ENCODE results near the gene DMD. TPM values are rescaled to one million over a fixed set of nuclear protein-coding genes. Genes with fewer than 3 reads are reported as not detected.
"Not testable (repeated sequence)": the region's sequence is repeated elsewhere in the genome, so short reads cannot be mapped to it uniquely, and the experiment has no call there.

DMD gene
- total RNA-seq, 1 experiment from 2014 or later = 3.1 TPM

DNA sequence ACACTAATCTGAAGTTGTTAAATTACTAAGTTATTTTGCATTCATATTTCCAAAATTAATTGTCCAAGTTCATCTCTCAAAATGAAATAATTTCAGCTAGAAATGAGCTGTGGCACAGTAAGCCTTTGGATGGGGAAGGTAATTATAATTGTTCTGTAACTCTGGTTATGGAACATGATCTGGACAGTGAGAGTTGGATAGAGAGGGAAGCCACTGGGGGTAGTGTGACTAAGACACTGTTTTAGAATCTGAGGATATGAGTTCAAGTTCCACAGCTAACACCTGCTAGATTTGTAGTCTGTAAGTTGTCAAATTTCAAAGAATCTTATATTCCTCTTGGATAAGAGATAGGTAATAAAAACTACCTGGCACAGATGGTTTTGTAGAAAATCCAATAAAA lies 49.5 kb downstream of the DMD start:
- in situ Hi-C loops (cut with HindIII; ENCODE audit: low sequenced_read_pairs) = no loop called here
- DNase-seq (ENCODE audit: low spot score) = no peak

DNA sequence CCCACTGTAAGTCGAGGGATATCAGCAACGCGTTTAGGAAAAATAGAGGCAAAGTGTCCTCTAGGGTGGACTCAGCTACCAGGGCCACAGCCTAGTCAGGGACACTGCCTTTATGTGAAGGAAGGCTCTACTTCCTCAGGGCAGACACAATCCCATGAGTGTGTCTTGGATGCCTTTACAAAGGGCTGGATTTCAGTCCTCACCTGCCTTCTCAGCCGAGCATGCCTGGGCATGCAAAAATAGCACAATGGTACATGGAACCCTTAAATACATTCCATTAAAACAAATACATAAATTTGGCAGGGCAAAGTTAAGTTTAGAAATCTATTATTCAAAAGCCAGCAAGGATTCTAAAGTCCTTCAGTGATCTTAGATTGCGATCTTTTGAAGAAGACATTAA lies 51.1 kb downstream of the DMD start:
- in situ Hi-C loops (cut with HindIII; ENCODE audit: low sequenced_read_pairs) = no loop called here
- DNase-seq (ENCODE audit: low spot score) = no peak

GRCh38 chrX:33156152-33156726 lies 55.1 kb downstream of the DMD start:
- no peak for DNase-seq (ENCODE audit: low spot score)
- in situ Hi-C loops (cut with HindIII; ENCODE audit: low sequenced_read_pairs) = no loop called here

DNA sequence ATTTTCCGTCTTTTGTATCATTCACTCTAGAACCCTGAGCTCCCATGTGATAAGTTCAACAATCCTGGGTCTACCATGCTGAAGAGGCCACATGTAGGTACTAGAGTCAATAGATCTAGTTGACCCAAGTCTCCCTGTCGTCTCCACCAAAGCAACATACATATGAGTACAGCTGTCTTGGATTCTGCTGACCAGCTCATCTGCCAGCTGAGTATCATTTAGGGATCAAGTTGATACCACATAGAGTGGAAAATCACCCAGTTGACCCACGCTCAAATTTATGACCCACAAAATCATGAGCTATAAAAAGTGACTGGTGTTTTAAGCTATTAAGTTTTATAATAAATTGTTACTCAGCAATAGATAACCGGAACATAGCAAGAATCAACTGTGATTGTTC lies 61.8 kb downstream of the DMD start:
- in situ Hi-C loops (cut with HindIII; ENCODE audit: low sequenced_read_pairs) = no loop called here

DNA sequence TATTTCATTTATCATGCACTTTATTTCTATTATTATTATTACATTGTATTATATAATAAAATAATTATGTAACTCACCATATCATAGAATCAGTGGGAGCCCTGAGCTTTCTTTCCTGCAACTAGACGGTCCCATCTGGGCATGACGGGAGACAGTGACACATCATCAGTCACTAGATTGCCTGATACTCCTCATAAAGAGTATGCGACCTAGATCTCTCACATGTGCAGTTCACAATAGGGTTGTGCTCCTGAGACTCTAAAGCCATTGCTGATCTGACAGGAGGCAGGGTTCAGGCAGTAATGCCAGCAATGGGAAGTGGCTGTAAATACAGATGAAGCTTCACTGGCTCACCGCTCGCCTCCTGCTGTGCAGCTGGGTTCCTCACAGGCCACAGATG lies 62.3 kb downstream of the DMD start:
- in situ Hi-C loops (cut with HindIII; ENCODE audit: low sequenced_read_pairs) = no loop called here

More for the DNA sequence above, 61.8 kb downstream of the DMD start:
- no peak for DNase-seq (ENCODE audit: low spot score)

GRCh38 chrX:33142331-33142730 lies 69.0 kb downstream of the DMD start:
- in situ Hi-C loops (cut with HindIII; ENCODE audit: low sequenced_read_pairs) = no loop called here

More for the DNA sequence above, 62.3 kb downstream of the DMD start:
- no peak for DNase-seq (ENCODE audit: low spot score)

DNA sequence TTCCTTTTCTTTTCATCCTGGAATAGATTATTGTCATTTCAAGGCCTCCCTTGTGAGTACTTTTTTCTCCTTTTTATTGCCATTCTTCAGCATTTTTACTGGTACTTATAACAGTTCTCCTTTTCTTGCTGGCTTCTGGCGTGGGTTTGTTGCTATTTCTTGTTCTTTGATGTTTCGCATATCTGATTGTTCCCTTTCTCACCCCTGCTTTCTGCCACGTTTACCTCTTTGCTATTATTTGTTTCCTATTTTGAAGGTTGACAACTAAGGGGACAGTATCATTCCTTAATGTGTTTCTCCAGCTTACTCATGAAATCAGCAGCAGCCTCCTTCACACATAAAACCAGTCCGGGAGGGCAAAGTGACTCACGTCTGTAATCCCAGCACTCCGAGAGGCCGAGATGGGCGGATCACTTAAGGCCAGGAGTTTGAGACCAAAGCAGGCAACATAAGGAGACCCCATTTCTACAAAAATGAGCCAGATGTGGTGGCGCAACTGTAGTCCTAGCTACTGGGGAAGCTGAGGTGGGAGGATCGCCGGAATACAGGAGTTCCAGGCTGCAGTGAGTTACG lies 72.6 kb downstream of the DMD start:
- in situ Hi-C loops (cut with HindIII; ENCODE audit: low sequenced_read_pairs) = no loop called here
- DNase-seq (ENCODE audit: low spot score) = no peak

More at GRCh38 chrX:33142331-33142730, 69.0 kb downstream of the DMD start:
- no peak for DNase-seq (ENCODE audit: low spot score)

DNA sequence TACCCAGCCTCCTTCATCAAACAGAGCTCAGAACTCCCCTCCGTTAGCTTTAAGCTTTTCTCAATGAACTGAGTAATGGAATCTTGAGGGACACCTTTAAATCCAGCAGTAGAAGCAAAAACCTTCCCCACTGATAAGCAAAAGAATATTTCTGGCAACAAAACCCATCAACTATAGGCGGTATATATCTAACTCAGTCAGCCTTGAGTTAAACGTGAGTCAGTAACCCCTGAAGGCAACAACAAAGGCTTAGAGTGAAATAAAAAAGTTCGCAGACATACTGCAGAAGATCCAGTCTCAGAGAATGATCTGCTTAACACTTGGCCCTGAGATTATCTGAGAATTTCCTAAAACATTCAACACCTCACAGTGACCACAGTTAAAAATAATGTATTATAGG lies 77.2 kb downstream of the DMD start:
- in situ Hi-C loops (cut with HindIII; ENCODE audit: low sequenced_read_pairs) = no loop called here

DNA sequence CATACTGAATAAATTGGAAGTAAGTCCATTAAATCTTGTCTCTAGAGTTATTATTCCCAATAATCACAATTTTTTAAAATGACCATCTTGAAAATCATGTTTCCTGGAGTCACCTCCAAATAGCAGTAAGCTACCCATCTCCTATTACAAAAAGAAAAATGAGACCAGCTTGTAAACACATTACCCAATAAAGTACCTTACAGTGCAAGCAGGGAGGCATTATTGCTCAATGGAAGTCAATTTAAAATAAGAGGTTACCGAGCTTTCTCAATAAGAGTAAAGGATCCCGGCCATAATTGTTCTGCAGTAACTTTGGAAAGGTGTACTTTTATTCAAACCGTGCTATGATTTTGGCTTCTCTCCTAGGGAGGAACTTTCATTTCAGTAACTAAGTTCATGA lies 78.0 kb downstream of the DMD start:
- no peak for DNase-seq (ENCODE audit: low spot score)
- in situ Hi-C loops (cut with HindIII; ENCODE audit: low sequenced_read_pairs) = no loop called here

More for the DNA sequence above, 77.2 kb downstream of the DMD start:
- no peak for DNase-seq (ENCODE audit: low spot score)

DNA sequence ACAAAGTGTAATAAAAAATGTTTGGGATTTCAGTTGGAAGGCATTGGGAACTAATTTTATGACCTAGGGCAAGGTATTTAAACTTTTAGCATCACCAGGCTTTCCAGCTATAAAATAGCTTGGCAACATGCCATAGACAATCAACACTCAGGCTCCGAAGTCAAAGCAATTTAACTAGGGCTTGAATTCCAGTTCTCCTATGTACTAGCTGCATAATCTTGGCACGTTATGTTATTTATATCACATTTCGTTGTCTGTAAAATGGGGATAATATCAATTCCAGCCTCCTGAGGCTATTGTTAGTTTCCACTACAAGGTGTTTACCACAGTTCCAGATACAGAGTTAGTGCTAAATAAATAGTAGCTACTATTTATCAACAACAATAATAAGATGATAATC lies 78.8 kb downstream of the DMD start:
- in situ Hi-C loops (cut with HindIII; ENCODE audit: low sequenced_read_pairs) = no loop called here
- DNase-seq (ENCODE audit: low spot score) = no peak

- in situ Hi-C loops (cut with HindIII; ENCODE audit: low sequenced_read_pairs) = no loop called here
- DNase-seq (ENCODE audit: low spot score) = no peak
Measured at GRCh38 chrX:33129607-33130006, 81.7 kb downstream of the DMD start.

DNA sequence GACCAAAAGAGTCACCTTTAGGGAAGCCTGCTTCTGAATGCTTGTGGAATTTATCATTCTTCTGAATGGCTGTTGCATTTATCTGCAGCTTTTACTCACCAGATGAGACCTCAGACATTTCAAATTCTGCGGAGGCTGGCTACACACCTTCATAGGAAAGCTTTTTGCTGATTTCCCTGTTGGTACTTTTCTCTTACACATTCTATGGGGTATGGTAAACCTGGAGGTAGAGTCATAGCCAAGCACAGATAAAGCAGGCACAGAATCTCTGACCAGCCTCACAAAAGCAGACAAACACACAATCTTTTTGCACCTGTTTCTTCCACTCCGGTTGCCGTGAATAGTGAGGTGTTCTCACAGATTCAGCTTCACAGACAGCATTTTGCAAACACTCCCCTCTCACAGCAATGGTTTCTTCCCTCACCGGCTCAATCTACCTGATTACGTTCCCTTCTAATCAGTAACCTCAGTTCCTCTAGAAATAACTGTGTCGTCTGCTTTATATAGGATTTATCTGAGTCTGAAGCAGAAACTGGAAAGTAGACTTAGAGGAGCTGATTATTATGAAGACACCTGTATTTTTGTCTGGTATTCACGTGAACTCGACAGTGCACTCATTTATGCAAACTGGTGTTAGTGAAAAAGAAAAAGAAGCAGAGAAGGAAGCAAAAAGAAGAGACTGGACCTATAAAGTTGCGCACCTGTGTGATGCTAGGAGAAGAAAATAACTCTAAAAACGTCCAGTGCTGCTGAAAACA lies 83.1 kb downstream of the DMD start:
- no peak for DNase-seq (ENCODE audit: low spot score)
- in situ Hi-C loops (cut with HindIII; ENCODE audit: low sequenced_read_pairs) = no loop called here

DNA sequence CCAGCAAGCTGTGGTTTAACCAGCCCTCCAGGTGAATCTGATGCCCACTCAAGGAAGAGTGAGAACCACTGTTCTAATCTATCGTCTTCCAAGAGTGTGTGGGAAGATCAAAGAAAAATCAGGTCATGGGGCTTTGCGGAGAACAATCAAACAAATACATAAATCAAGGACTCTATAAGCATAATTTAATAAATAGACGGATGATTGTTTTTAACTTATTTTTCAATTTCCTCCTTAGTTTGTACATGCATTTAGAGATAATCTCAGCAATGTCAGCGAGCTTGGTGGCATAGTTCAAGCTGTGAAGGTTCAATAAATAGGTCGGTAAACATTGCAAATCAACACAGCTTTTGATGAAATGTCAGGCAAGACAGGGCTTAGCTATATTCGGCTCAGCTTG lies 84.9 kb downstream of the DMD start:
- no peak for DNase-seq (ENCODE audit: low spot score)
- in situ Hi-C loops (cut with HindIII; ENCODE audit: low sequenced_read_pairs) = no loop called here

- in situ Hi-C loops (cut with HindIII; ENCODE audit: low sequenced_read_pairs) = no loop called here
- DNase-seq (ENCODE audit: low spot score) = no peak
Measured at GRCh38 chrX:33109858-33110257, 101.5 kb downstream of the DMD start.

GRCh38 chrX:33106737-33107136 lies 104.6 kb downstream of the DMD start:
- DNase-seq (ENCODE audit: low spot score) = no peak
- in situ Hi-C loops (cut with HindIII; ENCODE audit: low sequenced_read_pairs) = no loop called here

DNA sequence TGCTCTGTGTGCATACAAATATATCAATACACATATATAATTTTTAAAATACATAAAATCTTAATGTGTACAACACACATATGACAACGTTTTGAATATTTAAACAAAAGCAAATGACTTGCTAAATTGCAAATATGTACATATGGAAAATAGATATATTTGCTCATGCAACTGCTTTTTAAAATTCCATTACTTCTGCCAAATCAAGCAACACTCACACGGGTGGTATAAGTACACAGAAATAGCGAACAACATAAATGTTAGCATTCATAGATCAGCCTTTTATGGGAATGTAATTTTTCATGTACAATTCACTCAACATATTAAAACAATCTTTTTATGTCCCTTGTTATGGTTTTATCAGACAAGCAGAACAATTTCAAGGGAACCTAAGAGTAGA lies 116.3 kb downstream of the DMD start:
- in situ Hi-C loops (cut with HindIII; ENCODE audit: low sequenced_read_pairs) = no loop called here

DNA sequence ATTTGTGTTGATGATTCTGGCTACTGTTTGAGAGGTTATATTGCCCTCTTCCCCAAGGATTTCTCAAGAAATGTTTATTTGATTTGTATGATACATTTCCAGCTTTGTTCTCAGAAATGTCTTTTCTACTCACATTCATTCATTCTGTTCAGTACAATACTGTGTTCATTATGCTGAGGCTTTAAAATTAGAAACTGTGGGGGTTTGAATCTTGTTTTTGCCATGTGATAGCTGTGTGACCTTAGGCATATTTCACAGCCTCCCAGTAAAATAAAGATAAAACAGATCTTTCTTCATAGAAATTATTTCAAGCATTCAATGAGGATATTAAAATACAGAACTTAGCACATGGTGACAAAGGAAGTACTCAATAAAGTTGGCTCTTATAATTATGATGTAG lies 123.9 kb downstream of the DMD start:
- in situ Hi-C loops (cut with HindIII; ENCODE audit: low sequenced_read_pairs) = no loop called here
- no peak for DNase-seq (ENCODE audit: low spot score)

More for the DNA sequence above, 116.3 kb downstream of the DMD start:
- no peak for DNase-seq (ENCODE audit: low spot score)

GRCh38 chrX:33086886-33087285 lies 124.5 kb downstream of the DMD start:
- in situ Hi-C loops (cut with HindIII; ENCODE audit: low sequenced_read_pairs) = no loop called here
- no peak for DNase-seq (ENCODE audit: low spot score)

- no peak for DNase-seq (ENCODE audit: low spot score)
- in situ Hi-C loops (cut with HindIII; ENCODE audit: low sequenced_read_pairs) = no loop called here
Measured at GRCh38 chrX:33082371-33082770, 129.0 kb downstream of the DMD start.

GRCh38 chrX:33078273-33078672 lies 133.1 kb downstream of the DMD start:
- DNase-seq (ENCODE audit: low spot score) = no peak
- in situ Hi-C loops (cut with HindIII; ENCODE audit: low sequenced_read_pairs) = no loop called here

GRCh38 chrX:33073660-33074059 lies 137.7 kb downstream of the DMD start:
- in situ Hi-C loops (cut with HindIII; ENCODE audit: low sequenced_read_pairs); DNase-seq (ENCODE audit: low spot score): not testable (repeated sequence)

Data from G401 (cell line).